Midbrain (tissue), 1 donor: Measurements from ENCODE around the gene EXOC6B.

Source experiments
- DNase-seq: peaks from one replicate; lab custom pipeline; 2025; lab: John Stamatoyannopoulos, UW

EXOC6B gene

DNA sequence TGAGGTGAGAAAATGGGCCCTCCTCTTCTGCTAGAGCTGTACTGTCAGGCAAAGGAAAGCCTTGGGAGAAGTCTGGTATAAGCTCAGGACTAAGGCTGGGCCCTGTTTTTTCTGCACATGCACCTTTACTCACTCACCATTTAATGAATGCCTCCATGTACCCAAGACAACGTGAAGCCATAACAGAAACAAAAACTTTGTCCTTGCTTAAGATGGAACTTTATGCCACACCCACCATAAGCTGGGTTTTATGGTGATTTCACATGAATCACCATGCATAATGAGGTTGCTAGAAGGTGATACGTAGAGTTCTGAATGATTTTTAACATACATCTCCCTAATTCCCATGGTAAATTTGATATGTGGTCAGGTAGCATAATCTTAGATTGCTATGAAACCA, 614.5 kb downstream of the EXOC6B start:
- DNase-seq = no peak

DNA sequence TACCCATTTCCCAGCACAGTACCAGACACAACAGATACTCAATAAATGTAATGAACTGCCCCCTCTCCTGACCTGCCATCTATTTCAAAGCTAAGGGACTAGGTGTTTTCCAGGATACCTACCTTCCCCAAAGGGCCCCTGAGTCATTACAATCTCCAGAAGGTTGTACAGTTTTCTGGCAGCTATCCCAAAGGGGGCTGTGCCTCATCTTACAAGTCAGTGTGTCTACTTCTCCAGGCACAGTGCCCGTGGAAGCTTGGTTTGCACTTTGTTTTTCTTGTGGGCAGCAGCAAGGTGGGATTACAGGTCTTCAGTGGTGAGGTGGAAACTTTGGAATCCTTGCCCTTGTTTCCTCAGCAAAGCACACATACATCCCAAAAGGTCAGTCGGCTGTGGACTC, 615.4 kb downstream of the EXOC6B start:
- no peak for DNase-seq

DNA sequence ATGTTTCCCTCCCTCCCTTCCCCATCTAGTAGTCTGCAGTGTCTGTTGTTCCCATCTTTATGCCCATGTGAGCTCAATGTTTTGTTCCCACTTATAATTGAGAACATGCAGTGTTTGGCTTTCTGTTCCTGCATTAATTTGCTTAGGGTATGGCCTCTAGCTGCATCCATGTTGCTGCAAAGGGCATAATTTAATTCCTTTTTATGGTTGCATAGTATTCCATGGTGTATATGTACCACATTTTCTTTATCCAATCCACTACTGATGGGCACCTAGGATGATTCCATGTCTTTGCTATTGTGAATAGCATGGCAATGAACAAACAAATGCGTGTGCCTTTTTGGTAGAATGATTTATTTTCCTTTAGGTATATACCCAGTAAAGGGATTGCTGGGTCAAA, 617.6 kb downstream of the EXOC6B start:
- no peak for DNase-seq

DNA sequence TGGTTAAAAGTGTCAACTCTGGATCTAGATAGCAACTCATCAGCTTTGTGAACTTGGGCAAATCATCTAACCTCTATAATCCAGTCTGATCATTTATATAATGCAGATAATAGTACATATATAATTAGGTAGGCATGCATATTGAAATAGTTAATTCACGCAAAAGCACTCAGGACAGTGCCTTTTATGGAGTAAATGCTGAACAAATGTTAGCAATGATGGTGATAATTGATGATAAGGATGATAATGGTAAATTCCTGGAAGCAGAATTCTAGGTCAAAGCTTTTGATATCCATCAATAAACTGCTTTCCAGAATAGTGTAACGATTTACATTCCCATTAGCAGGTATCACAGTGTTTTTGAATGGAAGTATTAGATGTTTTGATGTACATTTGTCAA, 618.5 kb downstream of the EXOC6B start:
- no peak for DNase-seq

DNA sequence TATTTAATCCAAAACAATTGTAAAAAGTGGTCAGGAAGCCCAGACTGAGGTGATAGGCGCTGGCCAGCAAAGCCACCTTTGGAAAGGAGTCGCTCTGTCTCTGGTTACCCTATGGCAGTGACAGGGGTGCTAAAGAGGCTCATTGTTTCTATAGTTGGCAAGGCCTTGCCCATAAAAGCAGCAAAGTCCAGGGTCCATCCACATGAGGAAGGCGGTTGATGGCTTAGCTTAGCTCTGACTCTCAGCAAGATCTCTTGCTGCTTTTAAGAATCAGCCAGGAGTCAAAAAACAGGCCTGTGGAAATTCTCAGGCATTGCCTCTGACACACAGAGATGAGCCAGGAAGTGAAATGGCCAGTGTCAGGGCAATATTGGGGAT, 620.3 kb downstream of the EXOC6B start:
- DNase-seq = no peak

DNA sequence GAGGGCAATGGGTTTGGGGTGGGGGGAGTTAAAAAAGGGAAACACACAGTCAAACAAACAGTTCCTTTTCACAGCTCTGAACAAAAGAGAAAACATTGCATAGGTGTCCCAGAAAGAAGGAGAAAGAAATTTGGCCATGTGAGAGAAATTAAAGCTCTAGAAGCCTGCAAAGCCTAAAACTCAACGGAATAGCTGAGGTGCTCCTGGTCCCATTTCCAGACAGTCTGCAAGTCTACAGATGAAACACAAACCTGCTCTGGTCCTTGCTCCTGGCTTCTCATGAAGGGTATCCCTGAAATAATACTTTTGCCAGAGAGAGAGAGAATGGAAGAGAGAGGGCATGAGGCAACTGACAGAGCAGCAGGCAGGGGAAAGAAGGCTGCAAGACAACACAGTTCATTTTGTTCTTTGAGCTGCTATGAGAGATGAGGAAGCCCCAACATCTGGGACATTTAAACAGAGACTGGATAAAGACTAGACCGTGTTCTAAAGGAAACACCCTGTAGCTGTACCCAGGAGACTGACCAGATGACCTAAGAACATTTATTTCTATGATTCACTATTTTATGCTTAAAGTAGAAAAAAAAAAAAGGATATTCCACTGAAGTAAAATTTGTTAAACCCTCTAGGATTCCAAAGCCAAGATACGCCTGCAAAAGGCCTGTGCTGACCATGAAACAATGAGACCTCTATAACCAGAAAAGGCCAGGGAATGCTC, 620.9 kb downstream of the EXOC6B start:
- peak; percentile 4 for DNase-seq

DNA sequence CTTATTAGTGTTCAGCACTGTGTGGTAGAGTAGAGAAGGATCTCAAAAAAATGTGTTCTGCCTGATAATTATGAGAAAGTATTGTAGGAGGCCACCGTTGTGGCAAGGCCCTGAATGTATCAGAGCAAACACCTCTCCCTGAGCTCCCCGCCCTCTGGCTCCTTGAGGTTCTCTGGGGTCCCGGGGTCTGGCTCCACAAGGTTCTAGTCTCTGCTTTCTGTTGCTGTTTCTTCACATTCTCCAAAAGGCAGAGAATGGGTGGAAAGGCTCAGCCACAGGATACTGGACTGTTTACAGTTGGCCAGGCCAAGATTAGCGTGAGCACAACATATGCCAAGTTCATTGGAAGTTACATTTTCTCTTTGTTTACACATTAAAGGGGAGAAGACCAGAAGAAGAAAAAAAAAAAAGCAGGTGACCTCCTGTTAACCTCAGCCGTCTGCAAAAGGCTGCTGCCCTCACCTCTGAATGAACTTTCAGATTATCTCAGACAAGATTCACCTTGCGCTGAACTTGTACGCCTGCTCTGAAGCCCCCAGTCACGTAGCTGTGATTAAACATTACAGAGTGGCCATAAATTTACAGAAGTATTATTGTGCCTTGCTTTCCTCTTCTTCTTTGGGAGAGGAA, 621.6 kb downstream of the EXOC6B start:
- DNase-seq = no peak

DNA sequence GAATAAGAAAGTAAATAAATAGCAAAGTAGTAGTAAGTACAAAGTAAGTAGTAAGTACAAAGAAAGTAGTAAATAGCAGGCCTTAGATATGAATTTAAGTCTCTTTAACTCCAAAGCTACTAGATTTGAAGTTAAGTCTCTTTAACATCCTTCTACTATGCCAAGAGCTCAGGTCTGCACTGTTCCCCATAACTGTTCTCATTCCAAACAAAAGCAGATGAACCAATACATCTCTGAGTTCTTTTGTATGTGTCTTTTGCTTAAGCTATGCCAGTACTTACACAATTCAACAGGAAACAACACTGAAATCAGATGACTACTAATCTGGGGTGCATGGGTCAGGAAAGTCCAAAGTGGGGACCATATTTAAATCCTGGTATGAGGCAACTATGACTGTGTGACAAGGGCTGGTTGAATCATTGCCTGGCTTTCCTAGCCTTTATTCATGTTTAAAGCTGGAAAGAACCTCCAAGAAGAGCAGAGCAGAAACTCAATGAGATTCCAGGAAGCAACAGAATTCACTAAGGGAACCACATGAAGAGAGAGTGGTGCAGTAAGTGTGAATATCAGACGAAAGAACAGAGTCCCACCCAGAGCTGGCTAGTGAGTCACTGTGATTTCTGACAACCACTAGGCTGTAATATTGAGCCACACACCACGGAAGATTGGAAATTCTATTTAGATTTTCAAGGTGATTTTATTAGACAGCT, 627.1 kb downstream of the EXOC6B start:
- peak; percentile 7 for DNase-seq

DNA sequence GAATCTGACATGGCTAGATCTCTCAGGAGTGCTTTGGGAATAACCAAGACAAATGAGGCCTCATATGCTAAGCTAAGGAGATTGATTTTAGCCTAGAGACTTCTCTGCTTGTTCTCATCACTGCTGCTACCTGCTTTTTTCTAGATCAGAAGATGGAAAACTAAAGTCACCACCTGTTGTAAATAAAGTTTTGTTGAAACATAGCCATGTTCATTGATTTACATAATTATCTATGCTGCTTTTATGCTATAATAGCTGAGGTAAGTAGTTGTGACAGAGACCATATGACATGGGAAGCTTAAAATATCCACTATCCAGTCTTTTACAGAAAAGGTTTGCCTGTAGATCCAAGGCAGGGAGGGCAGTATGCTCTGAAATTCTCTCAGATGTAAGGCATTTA, 632.1 kb downstream of the EXOC6B start:
- no peak for DNase-seq

DNA sequence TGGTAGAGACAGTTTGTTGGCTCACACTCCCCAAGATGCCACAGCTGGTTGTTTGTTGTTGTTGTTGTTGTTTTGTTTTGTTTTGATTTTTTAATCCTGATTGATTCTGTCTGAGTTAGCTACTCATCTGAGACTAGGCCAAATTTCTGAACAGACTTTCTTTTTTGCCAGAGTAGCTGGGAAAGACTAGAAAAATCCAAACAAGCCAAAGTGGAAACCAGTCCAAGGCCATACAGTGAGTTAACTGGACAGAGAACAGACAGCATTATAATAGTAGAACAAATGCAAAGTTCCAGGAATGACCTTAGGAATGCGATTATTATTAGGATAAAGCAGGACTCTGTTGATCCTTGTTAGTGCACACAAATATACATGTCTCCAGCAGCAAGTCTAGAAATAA, 634.4 kb downstream of the EXOC6B start:
- DNase-seq = no peak

DNA sequence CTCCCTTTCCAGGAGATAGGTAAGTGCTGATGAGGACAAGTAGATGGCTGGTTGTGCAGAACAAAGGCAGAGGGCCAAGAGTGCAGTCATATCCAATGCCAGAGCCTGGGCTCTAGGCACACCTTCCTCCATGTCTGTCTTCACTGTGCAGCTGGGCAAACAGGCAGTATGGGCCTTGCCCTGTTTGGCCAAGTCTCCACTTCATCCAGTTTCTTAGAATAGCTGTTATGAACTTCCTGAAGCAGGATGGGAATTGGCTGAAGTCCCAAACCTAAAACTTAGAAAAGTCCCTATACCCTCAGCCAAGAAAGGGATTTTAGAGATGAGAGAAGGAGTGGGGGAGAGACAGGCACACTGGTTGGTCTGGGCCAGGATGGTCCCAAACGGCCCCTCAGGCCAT, 640.6 kb downstream of the EXOC6B start:
- DNase-seq = no peak

DNA sequence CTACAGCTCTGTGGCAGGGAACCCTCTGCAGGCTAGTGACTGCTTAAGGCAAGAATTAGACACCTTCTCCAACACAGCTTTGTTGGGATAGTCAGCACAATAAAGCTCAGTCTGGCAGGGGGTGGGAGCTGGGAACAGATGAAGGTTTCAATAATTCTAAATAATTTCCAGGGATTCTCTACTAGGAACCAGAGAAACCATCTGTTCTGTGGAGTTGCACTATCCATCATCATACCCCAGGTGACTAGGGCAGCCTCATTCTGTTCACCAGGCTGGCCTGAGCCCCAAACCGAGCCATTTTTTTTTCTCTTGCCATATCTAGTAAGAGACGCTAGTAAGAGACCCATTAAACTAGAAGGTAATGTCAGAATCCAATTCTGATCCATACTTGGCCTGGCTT, 642.4 kb downstream of the EXOC6B start:
- DNase-seq = no peak

DNA sequence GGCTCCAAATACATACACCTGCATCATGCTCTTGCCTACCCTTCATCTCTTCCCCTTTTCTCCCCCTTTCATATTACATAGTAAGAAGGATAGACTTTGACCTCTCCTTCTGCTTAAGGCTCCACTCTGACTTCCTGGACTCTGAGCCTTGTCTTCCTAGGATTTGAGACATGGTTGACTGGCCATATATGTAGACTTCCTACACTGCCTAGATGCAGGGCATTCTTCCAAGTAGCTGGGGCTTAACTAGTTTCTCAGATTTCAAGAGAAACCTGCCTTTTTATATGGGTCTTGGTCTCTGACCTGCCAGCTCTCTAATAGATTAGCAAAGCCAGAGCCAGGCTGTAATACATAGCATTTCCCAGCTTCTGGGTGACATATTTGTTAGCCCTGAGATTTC, 642.8 kb downstream of the EXOC6B start:
- no peak for DNase-seq

DNA sequence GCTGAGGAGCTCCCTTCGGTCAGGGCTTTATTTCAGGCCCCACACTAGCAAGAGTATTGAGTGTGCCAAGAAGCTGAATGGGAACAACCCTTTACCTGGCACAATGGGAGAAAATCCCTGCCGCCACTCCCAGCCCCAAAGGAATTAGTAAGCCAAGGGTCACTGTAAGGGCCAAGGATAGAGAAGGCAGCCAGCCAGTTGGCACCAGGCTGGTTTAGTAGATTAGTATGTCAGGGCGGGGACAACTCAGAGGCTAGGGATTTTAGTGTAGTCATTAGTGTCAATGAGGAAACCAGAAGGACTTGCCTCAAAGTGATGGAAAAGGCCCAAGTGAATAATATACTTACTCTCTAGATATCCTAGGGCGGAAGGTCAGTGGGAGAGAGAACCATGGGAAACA, 643.3 kb downstream of the EXOC6B start:
- DNase-seq = no peak

DNA sequence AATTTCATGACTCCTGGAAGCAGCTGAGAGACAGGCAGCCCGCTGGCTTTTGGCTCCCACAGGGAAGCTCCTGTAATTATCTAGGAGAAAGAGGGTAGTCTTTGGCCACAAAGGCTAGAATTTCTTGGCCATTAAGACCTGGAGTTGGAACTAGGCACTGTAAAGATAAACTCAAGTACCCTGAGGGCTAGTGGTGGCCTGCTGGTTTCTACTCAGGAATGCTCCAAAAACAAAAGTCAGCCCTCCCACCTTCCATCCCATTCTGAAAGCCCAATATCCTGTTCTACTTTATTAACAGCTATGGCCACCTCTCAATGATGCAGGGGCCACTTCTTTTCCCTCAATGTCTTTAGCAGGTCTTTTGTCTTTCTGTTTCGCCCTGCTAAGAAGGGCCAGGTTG, 644.2 kb downstream of the EXOC6B start:
- DNase-seq = no peak

DNA sequence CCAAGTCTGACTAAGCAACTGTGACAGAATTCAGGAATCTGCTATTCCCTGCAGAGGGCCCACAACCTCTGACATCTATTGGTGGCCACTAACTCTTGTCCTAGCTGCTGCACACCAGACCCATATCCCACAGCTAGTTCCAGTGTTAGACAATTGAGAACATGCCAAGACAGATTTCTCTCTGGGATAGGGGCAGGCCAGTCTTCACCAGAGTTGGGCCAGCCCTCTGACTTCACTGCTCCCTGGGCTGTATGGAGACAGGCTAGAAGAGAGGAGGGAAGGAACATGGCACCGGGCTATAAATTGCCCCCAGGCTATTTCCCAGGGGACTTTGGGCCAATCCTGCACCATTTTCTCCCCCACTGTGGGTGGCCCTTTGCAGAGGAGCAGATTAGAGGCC, 645.5 kb downstream of the EXOC6B start:
- no peak for DNase-seq

DNA sequence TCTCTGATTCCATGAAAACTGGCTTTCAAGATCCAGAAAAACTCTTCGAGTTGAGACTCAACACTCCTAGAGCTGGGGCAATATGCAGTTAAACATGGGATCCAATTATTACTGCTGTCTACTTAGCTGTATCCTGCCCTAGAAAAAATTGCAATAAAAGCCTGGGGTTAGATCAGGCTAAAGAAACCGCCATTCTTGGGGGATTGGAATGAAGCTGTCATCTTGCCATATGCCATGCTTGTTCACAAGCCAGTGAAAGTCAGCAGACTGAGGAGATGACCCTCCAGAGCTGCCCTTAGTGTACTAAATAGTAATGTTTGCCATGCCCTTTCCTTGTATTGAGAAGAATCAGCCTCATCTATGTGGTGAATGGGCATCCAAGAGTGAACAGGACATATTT, 647.3 kb downstream of the EXOC6B start:
- no peak for DNase-seq

DNA sequence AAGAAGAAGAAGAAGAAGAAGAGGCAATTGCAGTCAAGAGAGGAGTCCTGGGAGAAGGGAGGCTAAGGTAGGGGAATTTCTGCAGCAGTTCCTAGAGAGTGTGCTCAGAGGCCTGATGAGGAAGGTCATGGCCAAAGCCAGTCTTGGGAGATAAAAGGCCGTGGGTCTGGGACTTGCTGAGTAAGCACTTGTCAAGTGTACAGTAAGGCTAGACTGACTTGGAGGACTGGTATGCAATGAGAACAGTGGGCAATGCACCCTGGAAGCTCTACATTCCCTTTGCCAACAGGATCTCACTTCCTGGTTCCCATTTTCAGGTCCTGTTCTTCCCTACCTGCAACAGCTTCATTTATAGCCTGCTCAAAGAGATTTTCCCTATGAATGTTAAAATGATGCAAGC, 649.6 kb downstream of the EXOC6B start:
- no peak for DNase-seq

DNA sequence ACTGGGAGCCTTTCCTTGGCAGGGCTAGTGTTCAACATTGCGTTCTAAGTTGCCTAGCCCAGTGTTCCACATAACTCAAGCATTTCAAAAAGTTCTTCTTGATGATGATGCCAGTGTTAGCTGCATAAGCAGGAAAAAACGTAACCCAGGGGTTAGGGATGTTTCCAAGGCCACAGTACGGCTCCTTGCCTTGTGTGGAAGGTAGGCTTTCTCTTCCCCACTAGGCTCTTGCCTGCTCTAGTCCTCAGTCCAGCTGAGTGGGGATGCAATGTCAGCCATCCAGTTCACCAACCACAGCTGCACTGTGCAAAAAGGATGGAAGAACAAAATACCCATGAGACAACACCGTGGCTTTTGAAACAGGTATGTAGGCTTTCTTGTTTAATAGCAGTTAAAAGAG, 650.2 kb downstream of the EXOC6B start:
- DNase-seq = no peak

DNA sequence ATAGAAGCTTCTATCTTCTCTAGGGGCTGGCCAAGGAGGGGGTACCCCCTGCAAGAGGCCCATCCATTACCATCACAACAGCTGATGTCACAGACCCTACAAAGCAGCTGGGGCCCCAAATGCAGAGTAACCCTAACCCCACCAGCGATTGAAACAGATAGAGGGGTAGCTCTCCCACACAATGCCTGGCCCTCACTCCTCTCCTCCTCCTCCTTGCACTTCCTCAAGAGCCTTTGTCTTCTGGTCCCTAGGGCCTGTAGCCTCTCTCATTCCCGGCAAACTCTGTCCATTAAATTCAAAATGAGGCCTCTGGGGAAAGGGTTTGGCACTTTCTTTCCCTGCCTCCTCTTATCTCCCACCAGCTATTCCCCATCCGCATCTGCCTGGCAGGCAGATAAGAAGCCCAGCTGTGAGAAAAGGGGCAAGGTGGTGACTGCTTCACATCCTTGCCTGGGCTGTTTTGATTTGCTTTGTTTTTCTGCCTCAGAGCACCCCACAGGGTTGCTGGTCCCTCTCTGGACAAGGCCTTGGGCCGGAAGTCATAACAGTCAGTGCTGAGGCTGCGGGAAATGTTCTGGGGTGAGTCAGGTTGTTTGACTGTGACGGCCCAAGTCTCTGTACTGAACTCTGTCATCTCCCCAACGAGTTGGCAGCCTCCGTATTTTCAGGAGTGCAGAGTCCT, 652.1 kb downstream of the EXOC6B start:
- DNase-seq = no peak

DNA sequence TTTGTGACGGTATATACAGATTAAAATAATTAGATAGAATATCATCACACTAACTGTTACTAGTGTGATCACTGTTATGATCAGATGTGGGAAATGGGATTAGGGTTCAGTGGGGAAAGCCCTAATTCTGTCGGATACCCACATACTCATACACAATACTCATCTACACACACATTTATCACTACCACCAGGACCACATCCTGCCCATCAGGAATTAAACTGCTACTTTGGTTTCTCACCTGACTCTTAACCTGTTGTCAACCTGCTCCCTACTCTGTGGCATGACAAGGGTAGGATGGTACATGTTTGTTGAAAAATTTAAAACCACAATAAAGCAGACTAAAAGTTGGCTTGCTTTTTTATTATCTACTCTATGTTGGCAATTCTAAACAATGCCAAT, 653.4 kb downstream of the EXOC6B start:
- no peak for DNase-seq

DNA sequence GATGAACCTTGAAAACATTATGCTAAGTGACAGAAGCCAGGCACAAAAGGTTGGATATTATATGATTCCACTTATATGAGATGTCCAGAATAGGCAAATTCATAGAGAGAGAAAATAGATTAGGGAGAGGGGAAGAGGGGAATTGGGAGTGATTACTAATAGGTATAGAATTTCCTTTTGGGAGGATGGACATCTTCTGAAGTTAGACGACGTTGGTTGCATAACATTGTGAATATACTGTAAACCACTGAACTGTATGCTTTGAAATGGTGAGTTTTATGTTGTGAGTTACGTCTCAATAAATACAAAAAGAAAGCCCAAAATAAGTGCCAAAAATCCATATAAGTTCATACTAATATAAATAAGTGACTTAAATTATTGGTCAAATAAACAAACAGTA, 659.6 kb downstream of the EXOC6B start:
- no peak for DNase-seq

DNA sequence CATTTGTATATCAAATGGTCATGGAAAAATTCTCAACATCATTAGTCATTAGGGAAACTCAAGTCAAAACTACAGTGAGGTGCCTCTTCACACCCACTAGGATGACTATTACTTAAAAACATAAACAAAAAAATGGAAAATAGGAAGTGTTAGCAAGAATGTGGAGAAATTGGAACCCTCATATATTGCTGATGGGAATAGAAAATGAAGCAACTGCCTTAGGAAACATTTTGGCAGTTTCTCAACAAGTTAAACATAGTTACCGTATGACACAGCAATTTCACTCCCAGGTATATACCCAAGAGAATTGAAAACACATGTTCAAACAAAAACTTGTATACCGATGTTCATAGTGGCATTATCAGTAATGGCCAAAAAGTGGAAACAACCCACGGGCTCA, 660.0 kb downstream of the EXOC6B start:
- DNase-seq = no peak
